Upper lobe of right lung (tissue), 1 donor: Measurements from ENCODE around the gene TBC1D2. TPM values are rescaled to one million over a fixed set of nuclear protein-coding genes. Genes with fewer than 3 reads are reported as not detected.

Experiments used
- ATAC-seq: fragments of 200-7000 bp; cut with Tn5 transposase; one replicate; pipeline ENCODE4 v1.9.1; 2020; ENCODE audit warnings: mild to moderate bottlenecking, moderate library complexity
- DNase-seq: peaks from one replicate; pipeline ENCODE4 v3.0.0-alpha.2; 2020
- H3K27ac ChIP-seq: fragments of 200-600 bp; one replicate; pipeline ENCODE4 v1.8.0; 2022
- H3K27me3 ChIP-seq: fragments of 200-600 bp; one replicate; pipeline ENCODE4 v1.8.0; 2022; ENCODE audit warnings: mild to moderate bottlenecking
- H3K36me3 ChIP-seq: fragments of 200-600 bp; one replicate; pipeline ENCODE4 v1.8.0; 2022
- H3K4me1 ChIP-seq: fragments of 200-600 bp; one replicate; pipeline ENCODE4 v1.8.0; 2022
- H3K4me3 ChIP-seq: fragments of 200-600 bp; one replicate; pipeline ENCODE4 v1.8.0; 2022; ENCODE audit warnings: mild to moderate bottlenecking
- H3K9me3 ChIP-seq: fragments of 200-600 bp; one replicate; pipeline ENCODE4 v1.8.0; 2022
- intact Hi-C: fragments of 100-400 bp; cut with DNase I; formaldehyde crosslinking; loops from one replicate; pipeline ENCODE4 v1.11.0; 2022
- total RNA-seq: library from RNA; stranded (reverse); fragmentation: NEBNext Ultra II Directional; extraction: Animal tissue kit (Norgen Biotek cat#: 25700); gene quantifications from one replicate; pipeline ENCODE4 v1.2.1, GENCODE V29; 2021
- TF ChIP-seq, protein P1 (sequence below): fragments of 200-600 bp; IDR thresholded peaks from one replicate; pipeline ENCODE4 v1.8.0; 2022; ENCODE audit warnings: antibody characterized with exemption
- donor health status: DM: no; HTN: yes; CAD: no; lungs with severe emphysema.

TBC1D2 gene
- total RNA-seq, 1 donor from 2014 or later, result 71.8 TPM

GRCh38 chr9:98259791-98260190 is 4.3 kb upstream of the TBC1D2 start:
- no peaks in the 10 kb centered on the region for H3K36me3 ChIP-seq
- ATAC-seq, result no peak
- H3K27me3 ChIP-seq, result no peaks in the 10 kb centered on the region
- no peaks in the 10 kb centered on the region for H3K9me3 ChIP-seq
- TF ChIP-seq, protein P1, sequence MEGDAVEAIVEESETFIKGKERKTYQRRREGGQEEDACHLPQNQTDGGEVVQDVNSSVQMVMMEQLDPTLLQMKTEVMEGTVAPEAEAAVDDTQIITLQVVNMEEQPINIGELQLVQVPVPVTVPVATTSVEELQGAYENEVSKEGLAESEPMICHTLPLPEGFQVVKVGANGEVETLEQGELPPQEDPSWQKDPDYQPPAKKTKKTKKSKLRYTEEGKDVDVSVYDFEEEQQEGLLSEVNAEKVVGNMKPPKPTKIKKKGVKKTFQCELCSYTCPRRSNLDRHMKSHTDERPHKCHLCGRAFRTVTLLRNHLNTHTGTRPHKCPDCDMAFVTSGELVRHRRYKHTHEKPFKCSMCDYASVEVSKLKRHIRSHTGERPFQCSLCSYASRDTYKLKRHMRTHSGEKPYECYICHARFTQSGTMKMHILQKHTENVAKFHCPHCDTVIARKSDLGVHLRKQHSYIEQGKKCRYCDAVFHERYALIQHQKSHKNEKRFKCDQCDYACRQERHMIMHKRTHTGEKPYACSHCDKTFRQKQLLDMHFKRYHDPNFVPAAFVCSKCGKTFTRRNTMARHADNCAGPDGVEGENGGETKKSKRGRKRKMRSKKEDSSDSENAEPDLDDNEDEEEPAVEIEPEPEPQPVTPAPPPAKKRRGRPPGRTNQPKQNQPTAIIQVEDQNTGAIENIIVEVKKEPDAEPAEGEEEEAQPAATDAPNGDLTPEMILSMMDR, result no peak
- no peak overlapping the region for H3K4me3 ChIP-seq
- H3K27ac ChIP-seq, result no peak overlapping the region
- intact Hi-C loops, result loop anchor here (5.0 to 10.0 kb wide), 2 partner anchors 52 to 185 kb away; no protein-coding TSS in a partner anchor
- H3K4me1 ChIP-seq, result peaks cover 8% of the 10 kb centered on the region
- DNase-seq, result no peak

DNA sequence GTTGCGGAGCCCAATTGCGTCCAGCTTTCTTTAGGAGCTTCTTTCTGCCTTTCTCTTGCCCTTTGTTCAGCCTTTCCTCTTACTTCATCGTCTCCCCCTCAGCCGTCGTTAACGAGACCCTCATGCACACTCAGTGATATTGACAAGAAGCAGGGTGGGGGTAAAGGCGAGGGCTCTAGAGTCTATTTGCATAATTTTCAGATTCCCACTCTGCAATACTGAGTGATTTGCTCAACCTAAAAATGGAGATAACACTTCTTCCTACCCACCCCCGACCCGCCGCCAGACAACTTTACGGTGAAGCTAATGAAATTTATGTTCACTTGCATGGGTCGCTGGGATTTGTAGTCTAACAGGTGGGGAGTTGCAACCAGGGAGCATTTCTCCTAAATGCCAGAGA is 1.3 kb upstream of the TBC1D2 start:
- no peaks in the 10 kb centered on the region for H3K9me3 ChIP-seq
- DNase-seq, result peak; percentile 51
- H3K36me3 ChIP-seq, result peaks cover under 1% of the 10 kb centered on the region
- no peaks in the 10 kb centered on the region for H3K27me3 ChIP-seq
- H3K4me3 ChIP-seq, result peak overlapping the region; percentile 90
- intact Hi-C loops, result loop anchor here (10.0 kb wide), 1 partner anchor 182 kb away; no protein-coding TSS in a partner anchor
- H3K27ac ChIP-seq, result peak overlapping the region; percentile 99
- peaks cover 22% of the 10 kb centered on the region for H3K4me1 ChIP-seq
- ATAC-seq, result no peak
- TF ChIP-seq, protein P1, result no peak

GRCh38 chr9:98255061-98255577 is 330 bp downstream of the TBC1D2 start:
- H3K4me1 ChIP-seq, result peaks cover 39% of the 10 kb centered on the region
- no peaks in the 10 kb centered on the region for H3K27me3 ChIP-seq
- H3K36me3 ChIP-seq, result peaks cover 5% of the 10 kb centered on the region
- peak overlapping the region; percentile 90 for H3K4me3 ChIP-seq
- TF ChIP-seq, protein P1, result no peak
- DNase-seq (peak; percentile 70), ATAC-seq (peak; percentile 20)
- no peaks in the 10 kb centered on the region for H3K9me3 ChIP-seq
- intact Hi-C loops, result loop anchor here (10.0 kb wide), 1 partner anchor 180 kb away; no protein-coding TSS in a partner anchor
- H3K27ac ChIP-seq, result peak overlapping the region; percentile 99

DNA sequence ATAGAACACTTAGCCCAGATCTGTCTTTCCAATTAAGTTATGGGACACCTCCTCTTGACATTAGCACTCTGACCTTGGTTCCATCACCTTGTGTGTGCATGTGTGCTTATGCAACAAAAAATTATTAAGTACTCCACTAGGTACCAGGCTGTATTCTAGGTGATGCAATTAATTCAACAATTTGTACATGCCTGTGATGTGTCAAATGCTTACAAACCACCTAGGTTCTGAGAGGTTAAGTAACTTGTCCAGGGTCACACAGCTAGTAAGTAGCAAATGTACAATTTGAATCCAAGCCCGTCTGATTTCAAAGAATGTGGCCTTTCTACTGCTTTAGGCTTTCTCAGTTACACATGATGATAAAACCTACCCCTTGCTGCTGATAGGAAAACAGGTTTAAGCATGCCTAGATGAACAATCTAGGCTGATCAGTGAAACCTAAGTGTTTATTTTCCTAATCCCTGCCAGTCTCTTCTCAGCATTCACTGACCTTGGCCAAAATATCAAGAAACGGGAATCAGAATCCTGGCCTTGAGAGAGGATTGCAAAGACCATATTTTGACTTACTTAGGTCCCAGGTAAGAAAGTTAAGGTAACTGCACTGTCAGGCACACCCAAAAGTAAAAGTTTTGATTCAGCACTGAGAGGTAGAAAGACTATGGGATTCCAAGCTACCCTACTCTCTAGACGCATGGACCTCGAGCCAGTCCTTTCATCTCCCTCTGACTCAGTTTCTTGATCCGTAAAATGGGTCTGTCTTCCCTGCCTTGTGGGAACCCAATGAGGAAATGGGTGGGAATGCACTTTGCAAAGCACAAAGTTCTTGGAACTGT is 1.0 kb downstream of the TBC1D2 start:
- ATAC-seq, result no peak
- Histone ChIP-seq H3K27ac (peak overlapping the region; percentile 99), H3K27me3 (no peaks in the 10 kb centered on the region), H3K9me3 (no peaks in the 10 kb centered on the region), H3K4me1 (peaks cover 44% of the 10 kb centered on the region), H3K4me3 (peak overlapping the region; percentile 90), H3K36me3 (peaks cover 5% of the 10 kb centered on the region)
- TF ChIP-seq, protein P1, result no peak
- intact Hi-C loops, result loop anchor here (10.0 kb wide), 1 partner anchor 180 kb away; no protein-coding TSS in a partner anchor
- DNase-seq, result no peak

DNA sequence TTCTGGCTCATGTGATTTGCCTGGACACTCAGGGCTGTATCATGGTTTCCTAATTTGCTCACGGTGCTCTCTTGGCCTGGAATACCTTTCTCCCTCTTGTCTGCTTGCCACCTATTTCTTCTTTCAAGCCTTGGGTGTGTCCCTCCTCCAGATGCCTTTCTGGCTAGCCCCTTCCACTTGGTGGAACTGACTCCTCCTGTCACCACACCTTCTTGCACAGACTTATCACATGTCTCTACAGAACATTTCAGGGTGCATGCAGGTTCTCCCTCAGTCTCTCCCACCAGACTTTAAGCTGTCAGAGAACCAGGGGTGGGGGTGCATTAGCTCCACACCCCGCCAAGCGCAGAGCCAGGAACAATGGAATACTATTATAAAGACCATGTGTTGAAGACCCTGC is 1.9 kb downstream of the TBC1D2 start:
- Histone ChIP-seq H3K9me3 (no peaks in the 10 kb centered on the region), H3K36me3 (peaks cover 8% of the 10 kb centered on the region), H3K4me1 (peaks cover 51% of the 10 kb centered on the region), H3K4me3 (peak overlapping the region; percentile 90), H3K27me3 (no peaks in the 10 kb centered on the region), H3K27ac (peak overlapping the region; percentile 99)
- ATAC-seq (peak; percentile 13), DNase-seq (no peak)
- TF ChIP-seq, protein P1, result no peak
- intact Hi-C loops, result loop anchor here (10.0 kb wide), 1 partner anchor 179 kb away; no protein-coding TSS in a partner anchor
